Stimulated activated CD4-positive, alpha-beta T cell treated with anti-CD3 and anti-CD28 coated beads, Interleukin-1b, Interleukin-23, amount 100 ng/mL, for 1 hour (primary cell): ENCODE measurements around the gene PGAM2.

Experiments used
- DNase-seq, 2 donors: peaks; one replicate each; pipeline ENCODE4 v3.0.0-alpha.2; 2020; ENCODE audit warnings: low read depth in 2 of 2

The PGAM2 gene

DNA sequence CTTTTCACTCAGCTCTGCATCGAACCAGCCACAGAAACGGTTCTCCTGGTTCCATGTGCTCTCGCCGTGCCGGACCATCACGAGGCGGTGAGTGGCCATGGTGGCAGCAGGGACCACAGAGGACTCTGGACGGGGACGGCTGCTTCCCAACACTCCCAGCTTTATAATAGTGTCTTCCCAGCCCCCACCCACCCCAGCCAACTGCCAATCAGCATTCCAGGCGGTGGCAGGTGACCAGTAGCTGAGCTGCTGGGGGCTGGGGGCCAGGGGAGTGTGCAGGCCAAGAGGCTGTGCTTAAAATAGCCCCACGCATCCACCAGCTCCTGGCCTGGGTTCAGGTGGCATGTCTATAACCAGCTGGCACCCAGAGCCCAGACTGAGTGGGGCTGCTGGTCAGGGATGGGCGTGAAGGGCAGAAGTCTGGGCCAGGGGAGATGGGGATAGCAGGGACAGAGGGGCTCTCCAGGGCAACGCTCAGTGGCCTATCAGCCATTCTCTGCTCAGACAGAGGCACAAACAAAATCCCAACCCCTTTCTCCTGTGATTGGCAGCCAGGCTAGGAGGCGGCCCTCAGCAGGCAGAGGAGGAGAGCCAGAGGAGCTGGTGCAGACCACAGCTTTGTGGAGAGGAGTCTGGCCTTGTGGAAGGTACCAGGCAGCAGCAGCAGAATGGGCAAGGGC, at the start of gene PGAM2:
PGAM2 (minus strand) TSS at position 137 of the 680 bp plus-strand sequence; CDS start at position 99, 38 bp downstream.
- DNase-seq: no peak

DNA sequence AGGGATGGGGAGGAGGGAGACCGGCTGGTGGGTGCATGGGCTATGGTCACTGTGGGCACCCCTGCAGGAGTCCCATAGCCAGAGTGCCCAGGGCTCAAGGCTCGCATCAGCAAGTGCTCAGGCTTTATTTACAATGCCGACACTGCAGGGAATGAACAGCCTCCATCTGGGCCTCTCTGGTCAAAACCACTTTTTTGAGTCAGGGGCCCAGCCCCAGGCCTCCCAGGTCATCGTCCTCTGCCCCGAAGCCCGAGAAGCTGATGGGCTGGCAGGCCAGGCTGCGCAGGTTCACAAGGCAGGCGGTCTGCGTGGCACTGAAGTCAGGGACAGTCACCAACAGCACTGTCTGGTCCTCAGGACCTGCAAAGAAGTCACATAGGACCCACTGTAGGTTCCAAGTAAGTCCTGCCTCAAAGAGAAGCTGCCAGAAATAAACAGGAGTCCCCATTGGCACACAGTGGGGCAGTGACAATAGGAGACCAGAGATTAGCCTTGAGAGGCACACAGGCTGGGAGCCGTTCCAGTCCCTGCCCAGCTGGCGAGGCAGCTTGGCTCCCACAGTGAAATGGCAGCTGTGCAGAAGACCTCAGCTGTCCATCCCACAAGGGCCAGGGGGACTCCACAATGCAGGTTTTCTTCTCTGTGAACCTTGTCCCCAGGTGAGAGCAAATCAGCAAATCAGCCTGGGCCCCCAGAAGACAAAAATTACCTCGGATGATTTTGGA, 49.4 kb upstream of the PGAM2 start:
- DNase-seq: no peak

DNA sequence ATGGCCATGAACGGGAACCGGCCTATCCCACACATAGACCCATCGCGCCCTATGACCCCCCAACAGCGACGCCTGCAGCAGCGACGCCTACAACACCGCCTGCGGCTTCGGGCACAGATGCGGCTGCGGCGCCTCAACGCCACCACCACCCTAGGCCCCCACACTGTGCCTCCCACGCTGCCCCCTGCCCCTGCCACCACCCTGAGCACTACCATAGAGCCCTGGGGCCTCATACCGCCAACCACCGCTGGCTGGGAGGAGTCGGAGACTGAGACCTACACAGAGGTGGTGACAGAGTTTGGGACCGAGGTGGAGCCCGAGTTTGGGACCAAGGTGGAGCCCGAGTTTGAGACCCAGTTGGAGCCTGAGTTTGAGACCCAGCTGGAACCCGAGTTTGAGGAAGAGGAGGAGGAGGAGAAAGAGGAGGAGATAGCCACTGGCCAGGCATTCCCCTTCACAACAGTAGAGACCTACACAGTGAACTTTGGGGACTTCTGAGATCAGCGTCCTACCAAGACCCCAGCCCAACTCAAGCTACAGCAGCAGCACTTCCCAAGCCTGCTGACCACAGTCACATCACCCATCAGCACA, 48.5 kb upstream of the PGAM2 start:
- no peak for DNase-seq

DNA sequence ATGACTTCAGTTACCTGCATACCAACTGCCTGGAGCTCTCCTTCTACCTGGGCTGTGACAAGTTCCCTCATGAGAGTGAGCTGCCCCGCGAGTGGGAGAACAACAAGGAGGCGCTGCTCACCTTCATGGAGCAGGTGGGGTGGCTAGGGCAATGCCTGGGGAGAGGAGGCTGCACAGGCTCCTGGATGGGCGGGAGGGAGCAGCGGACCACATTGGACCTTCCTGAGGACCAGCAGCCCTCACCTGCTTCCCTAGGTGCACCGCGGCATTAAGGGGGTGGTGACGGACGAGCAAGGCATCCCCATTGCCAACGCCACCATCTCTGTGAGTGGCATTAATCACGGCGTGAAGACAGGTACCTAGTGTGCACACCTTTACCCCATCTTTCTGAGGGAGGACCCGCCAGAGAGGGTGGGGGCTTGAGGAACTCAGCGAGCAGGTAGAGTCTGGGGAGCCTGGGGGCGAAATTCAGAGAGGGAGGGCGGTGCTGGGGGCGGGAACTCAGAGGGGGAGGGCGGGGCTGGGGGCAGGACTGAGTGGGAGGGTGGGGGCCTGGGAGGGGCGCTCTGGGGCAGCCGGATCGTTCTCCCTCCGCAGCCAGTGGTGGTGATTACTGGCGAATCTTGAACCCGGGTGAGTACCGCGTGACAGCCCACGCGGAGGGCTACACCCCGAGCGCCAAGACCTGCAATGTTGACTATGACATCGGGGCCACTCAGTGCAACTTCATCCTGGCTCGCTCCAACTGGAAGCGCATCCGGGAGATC, 47.8 kb upstream of the PGAM2 start:
- no peak for DNase-seq

DNA sequence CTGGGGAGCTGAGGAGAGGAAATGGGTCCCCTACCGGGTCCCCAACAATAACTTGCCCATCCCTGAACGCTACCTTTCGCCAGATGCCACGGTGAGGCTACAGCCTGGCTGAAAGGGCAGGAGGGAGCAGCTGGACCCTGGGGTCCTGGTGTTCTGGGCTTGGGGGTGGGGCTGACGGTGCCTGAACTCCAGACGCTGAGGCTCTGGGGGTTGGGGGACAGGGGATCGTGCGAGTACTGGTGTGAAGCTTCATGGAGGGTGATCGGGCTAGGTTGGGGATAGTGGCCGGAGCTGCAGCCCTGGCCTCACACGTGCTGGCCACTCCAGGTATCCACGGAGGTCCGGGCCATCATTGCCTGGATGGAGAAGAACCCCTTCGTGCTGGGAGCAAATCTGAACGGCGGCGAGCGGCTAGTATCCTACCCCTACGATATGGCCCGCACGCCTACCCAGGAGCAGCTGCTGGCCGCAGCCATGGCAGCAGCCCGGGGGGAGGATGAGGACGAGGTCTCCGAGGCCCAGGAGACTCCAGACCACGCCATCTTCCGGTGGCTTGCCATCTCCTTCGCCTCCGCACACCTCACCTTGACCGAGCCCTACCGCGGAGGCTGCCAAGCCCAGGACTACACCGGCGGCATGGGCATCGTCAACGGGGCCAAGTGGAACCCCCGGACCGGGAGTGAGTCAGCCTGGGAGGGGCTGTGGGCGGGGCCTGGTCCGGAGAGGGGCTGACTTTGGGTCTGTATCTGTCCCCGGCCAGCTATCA, 47.0 kb upstream of the PGAM2 start:
- no peak for DNase-seq

DNA sequence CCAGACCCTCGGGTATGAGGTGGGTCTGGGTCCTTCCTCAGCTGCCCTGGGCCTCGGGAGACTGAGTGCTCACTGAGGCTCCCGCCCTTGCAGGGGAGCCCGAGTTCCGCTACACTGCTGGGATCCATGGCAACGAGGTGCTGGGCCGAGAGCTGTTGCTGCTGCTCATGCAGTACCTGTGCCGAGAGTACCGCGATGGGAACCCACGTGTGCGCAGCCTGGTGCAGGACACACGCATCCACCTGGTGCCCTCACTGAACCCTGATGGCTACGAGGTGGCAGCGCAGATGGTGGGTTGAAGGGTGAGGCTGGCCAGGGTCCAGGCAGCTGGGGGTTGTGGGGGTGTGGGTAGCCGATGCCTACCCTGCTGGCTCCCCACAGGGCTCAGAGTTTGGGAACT, 46.4 kb upstream of the PGAM2 start:
- no peak for DNase-seq

DNA sequence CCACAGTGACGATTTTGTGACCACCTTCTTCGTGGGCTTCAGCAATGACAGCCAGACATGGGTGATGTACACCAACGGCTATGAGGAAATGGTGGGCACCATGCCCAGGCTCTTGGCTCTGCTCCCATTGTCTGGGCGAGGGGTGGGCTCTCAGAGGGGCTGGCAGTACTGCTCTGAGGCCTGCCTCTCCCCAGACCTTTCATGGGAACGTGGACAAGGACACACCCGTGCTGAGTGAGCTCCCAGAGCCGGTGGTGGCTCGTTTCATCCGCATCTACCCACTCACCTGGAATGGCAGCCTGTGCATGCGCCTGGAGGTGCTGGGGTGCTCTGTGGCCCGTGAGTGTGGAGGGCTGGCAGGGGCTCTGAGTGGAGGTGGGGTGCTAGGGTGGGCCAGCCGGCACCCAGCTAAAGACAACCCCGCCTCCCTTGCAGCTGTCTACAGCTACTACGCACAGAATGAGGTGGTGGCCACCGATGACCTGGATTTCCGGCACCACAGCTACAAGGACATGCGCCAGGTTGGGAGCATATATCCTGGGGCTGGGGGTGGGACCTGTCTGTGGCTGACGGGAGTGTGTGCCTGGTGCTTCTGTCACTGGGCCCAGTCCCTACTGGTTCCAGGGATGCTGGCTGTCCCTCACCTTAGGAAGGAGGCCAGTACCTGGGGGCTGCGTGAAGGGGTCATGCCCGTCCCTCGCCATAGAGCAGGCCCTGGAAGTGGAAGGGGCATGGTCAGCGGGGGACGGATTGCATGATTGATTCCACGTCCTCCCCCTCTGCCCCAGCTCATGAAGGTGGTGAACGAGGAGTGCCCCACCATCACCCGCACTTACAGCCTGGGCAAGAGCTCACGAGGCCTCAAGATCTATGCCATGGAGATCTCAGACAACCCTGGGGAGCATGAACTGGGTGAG, 45.6 kb upstream of the PGAM2 start:
- DNase-seq: no peak

DNA sequence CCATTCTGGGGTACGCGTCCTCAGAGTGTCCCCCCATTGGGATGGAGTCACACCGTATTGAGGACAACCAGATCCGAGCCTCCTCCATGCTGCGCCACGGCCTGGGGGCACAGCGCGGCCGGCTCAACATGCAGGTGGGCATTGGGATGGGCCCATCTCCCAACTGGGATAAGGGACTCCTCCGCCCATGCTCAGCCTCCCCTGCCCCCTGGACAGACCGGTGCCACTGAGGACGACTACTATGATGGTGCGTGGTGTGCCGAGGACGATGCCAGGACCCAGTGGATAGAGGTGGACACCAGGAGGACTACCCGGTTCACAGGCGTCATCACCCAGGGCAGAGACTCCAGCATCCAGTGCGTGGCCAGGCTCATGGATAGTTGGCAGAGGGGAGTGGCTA, 44.6 kb upstream of the PGAM2 start:
- DNase-seq: no peak

DNA sequence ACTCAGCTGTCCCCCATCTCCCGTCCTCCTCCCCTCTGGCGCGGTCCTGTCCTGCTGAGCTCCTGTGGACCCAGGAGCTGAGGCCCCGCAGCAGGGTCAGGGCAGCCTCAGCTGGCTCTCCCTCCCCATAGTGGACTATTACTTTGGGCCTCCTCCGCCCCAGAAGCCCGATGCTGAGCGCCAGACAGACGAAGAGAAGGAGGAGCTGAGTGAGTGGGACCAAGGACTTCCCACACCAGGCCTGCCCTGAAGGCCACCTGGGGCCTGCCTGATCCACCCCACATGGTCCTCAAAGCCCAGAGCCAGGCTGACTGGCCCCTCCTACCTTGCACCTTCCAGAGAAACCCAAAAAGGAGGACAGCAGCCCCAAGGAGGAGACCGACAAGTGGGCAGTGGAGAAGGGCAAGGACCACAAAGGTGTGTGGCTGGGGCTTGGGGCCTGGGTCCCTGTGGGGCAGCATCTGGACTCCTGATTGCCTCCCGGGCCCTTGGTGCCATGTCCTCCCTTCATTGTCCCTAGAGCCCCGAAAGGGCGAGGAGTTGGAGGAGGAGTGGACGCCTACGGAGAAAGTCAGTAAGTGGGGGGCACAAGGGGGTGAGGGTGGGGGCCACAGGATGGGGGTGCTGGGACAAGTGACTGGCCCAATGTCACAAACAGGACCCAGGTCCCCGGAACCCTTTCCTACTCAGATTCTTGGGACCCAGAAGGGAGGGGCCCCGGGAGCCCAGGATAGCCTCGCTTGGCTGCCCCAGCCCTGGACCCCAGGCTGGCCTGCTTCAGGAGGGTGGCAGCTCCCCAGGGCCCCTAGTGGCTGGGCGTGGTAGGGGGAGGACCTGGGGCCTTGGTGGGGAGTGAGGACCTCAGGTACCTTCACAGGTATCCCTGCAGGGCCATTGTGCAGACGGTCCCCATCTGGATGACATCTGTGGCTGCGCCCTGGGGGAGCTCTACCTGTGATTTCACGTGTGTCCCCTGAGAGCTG, 43.7 kb upstream of the PGAM2 start:
- DNase-seq: no peak

DNA sequence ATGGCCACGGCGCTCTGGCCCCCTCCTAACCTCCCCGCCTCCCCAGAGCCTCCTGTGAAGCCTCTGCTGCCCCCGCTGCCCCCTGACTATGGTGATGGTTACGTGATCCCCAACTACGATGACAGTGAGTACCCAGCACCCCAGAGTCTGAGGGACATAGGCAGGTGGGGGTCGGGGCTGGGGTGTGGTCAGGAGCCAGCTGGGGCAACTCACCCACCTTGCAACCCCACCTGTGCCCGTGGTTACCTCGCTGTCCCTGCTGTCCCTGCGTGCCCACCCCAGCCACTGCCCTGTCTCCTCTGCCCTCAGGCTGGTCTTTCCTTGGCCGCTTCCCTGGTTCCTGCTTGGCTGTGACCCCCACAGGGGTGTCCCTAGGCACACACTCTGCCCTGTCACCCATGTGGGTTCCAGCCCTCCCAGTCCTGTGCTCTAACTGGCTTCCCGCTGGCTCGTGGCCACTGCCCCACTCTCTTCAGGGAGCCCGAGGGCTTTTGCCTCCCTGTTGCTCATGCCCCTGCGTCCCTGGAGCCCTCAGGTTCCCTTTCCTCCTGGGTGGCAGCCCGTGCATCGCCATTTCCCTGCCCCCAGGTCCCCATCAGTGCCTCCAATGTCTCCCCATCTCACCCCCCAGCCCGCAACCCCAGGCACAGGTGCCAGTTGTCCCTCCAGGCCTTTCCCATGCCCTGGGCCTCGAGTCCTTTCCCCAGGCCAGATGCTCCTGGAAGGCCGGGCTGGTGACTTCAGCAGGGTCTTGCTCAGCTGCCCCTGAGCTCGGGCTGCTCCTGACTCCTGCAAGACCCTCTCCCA, 42.8 kb upstream of the PGAM2 start:
- DNase-seq: no peak

DNA sequence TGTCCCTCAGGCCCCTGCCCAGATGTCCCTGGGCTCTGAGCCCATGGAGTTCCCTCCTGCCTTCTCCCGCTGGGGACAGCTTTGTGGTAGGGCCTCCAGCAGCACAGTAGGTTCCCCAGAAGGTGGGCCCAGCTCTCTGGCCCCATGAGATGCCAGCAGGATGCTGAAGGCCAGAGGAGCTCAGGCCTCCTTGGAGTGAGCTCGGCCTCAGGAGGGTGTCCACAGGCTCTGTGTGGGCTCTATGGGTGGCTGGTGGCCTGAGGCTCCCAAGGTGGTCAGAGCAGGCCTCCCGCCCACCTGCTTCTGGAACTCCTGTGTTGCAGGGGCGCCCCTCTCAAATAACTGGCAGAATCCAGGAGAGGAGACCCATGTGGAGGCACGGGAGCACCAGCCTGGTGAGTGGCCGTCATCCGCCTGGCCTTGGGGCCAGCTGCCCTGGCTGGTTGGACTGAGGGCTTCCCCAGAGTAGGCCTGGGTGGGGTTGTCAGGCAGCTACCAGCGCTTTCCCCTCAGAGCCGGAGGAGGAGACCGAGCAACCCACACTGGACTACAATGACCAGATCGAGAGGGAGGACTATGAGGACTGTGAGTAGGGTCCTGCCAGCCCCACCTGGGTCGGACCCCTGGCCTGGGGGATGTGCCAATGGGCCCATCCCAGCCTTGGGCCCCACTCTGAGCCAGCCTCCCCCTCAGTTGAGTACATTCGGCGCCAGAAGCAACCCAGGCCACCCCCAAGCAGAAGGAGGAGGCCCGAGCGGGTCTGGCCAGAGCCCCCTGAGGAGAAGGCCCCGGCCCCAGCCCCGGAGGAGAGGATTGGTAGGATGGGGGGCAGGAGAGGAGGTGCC, 42.0 kb upstream of the PGAM2 start:
- no peak for DNase-seq

DNA sequence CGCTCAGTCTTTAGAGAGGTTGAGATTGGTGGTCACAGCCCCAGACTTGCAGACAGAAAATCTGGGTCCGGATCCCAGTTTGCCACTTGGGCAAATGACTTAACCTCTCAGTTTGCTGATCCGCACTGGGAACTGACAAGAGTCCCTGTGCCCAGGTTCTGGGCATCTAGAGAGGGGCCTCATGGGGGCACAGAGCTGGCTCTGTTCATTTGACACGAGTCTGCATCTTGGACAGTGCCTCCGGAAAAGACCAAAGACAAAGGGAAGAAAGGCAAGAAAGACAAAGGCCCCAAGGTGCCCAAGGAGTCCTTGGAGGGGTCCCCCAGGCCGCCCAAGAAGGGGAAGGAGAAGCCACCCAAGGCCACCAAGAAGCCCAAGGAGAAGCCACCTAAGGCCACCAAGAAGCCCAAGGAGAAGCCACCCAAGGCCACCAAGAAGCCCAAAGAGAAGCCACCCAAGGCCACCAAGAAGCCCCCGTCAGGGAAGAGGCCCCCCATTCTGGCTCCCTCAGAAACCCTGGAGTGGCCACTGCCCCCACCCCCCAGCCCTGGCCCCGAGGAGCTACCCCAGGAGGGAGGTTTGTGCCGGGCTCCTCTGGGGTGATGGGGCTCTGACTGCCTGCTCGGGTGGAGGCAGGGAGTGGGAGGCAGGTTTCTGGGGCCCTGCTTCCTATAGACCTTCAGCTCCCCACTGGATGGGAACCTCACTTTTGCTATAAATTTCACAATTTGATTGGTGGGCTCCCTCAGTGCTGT, 41.1 kb upstream of the PGAM2 start:
- no peak for DNase-seq

DNA sequence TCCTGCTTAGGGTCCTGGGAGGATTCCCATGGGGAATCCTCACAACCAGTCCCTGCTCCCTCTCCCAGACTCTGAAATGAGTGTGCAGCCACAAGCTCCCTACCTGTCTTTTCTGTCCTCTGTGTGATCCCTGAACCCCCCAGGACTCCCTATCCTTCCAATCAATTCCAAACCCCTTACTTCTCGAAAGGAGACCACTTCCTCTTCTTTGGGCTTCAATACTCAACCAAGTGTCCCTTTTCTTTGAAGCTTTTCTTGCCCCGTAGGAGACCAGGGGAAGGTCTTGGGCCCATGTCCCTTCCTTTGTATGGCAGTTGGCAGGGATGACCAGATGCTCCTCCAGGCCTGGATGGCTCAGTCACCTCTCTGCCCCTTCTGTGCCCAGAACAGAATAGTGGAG, 40.5 kb upstream of the PGAM2 start:
- DNase-seq: no peak

DNA sequence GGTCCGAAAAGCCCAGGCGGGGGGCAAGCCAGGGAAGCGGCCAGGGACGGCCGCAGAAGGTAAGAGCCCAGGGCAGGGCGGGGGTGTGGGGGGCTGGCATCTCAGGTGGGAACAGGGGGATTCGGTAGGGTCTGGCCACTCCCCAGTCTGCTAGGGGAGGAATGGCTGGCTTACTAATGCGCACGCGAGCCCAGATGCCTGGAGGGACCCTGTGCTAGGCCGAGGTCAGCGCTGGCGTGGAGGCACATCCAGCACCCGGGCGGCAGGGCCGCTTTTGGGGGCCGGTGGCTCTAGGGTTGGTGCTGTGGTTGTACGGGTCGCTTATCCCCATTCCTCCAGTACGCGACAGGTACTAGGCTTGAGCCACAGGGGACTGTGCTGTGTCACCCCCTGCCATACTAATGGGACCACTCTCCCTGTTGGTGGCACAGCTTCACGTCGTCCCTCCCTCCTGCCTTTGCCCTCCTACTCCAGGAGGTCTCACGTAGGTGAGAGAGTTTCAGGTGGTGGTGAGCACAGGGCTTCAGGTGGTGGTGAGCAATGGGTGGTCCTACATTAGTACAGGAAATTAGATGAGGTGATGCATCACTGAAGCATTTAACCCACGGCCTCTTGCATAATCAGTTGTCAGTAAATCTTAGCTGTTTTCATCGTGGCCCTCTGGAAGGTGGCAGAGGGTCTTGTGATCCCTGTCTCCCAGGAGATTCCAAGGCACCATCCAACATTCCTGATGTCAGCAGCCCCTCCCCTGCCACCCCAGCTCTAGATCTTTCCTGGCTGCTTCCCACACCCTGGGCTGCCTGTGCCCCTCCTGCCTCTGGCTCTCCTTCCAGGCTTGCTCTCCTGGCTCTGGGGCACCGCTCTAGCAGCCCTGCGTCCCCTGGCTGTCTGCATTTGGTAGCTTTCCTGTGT, 39.7 kb upstream of the PGAM2 start:
- no peak for DNase-seq

DNA sequence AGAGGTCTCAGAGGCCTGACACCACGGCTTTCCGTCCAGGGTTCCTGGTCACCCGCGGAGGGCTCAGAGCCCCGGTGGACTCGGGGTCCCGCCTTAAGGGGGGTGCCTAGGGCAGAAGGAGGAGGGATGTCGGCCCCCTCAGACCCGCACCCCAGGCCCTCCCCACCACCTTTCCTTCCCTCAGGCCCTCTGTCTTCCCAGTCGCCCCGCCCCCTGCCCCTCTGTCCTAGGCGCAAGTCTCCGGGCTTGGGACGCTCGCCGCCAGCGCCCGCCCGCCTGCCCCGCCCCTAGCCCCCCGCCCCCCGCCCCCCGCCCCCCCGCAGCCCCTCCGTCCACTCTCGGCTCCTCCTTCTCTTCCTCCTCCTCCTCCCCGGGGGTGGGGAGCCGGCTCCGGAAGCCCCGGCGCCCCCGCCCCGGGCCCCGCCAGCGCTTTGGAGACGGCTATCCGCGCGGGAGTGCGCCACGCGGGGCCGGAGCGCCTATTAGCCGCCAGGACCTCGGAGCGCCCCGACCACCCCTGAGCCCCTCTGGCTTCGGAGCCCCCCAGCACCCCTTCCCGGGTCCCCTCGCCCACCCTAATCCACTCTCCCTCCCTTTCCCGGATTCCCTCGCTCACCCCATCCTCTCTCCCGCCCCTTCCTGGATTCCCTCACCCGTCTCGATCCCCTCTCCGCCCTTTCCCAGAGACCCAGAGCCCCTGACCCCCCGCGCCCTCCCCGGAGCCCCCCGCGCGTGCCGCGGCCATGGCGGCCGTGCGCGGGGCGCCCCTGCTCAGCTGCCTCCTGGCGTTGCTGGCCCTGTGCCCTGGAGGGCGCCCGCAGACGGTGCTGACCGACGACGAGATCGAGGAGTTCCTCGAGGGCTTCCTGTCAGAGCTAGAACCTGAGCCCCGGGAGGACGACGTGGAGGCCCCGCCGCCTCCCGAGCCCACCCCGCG, 38.8 kb upstream of the PGAM2 start, which contains the start of gene AEBP1:
AEBP1 (plus strand) TSS at position 423 of the 937 bp plus-strand sequence; CDS start at position 744, 321 bp downstream.
- peak in 1 of 2 donors; percentile 14 for DNase-seq
